GM20431 (cell line): ENCODE measurements around the gene OPTN.
"Not testable (repeated sequence)": the region's sequence is repeated elsewhere in the genome, so short reads cannot be mapped to it uniquely, and the experiment has no call there.

Experiments
- in situ Hi-C: fragments of 300-500 bp; cut with MseI, MboI; formaldehyde crosslinking; loops from one replicate; pipeline ENCODE4 v1.15.0; 2020; ENCODE audit warnings: low sequenced_read_pairs; ENCODE audit not compliant: unreplicated experiment

Gene OPTN

GRCh38 chr10:13099666-13100348 lies at the start of gene OPTN:
Gene OPTN, plus strand, starts transcription at chr10:13100163. Its CDS starts 8,960 bp downstream, at chr10:13109123.
- in situ Hi-C loops, result no loop called here

GRCh38 chr10:13051126-13051694 lies 48.8 kb upstream of the OPTN start:
- in situ Hi-C loops, result no loop called here

GRCh38 chr10:13053208-13053607 lies 46.8 kb upstream of the OPTN start:
- in situ Hi-C loops, result not testable (repeated sequence)

GRCh38 chr10:13053794-13054462 lies 46.0 kb upstream of the OPTN start:
- in situ Hi-C loops, result no loop called here

GRCh38 chr10:13054844-13055243 lies 45.1 kb upstream of the OPTN start:
- in situ Hi-C loops, result no loop called here

- in situ Hi-C loops, result no loop called here
Observed at GRCh38 chr10:13056456-13057077, 43.4 kb upstream of the OPTN start.

GRCh38 chr10:13062803-13063202 lies 37.2 kb upstream of the OPTN start:
- in situ Hi-C loops, result no loop called here

GRCh38 chr10:13066527-13066926 lies 33.4 kb upstream of the OPTN start:
- in situ Hi-C loops, result no loop called here

GRCh38 chr10:13067431-13067830 lies 32.5 kb upstream of the OPTN start:
- in situ Hi-C loops, result no loop called here

GRCh38 chr10:13068071-13068470 lies 31.9 kb upstream of the OPTN start:
- in situ Hi-C loops, result no loop called here

GRCh38 chr10:13068484-13068883 lies 31.5 kb upstream of the OPTN start:
- in situ Hi-C loops, result no loop called here

GRCh38 chr10:13072339-13072738 lies 27.6 kb upstream of the OPTN start:
- in situ Hi-C loops, result no loop called here

- in situ Hi-C loops, result no loop called here
Observed at GRCh38 chr10:13074563-13075451, 25.2 kb upstream of the OPTN start.

GRCh38 chr10:13078912-13079775 lies 20.8 kb upstream of the OPTN start:
- in situ Hi-C loops, result no loop called here

GRCh38 chr10:13079776-13080050 lies 20.2 kb upstream of the OPTN start:
- in situ Hi-C loops, result no loop called here

- in situ Hi-C loops, result no loop called here
Observed at GRCh38 chr10:13080643-13081042, 19.3 kb upstream of the OPTN start.

- in situ Hi-C loops, result not testable (repeated sequence)
Observed at GRCh38 chr10:13083700-13084099, 16.3 kb upstream of the OPTN start.

GRCh38 chr10:13086056-13086455 lies 13.9 kb upstream of the OPTN start:
- in situ Hi-C loops, result no loop called here

- in situ Hi-C loops, result no loop called here
Observed at GRCh38 chr10:13087601-13087985, 12.4 kb upstream of the OPTN start.
